ENCODE results near the gene ERICH4. TPM values are rescaled to one million over a fixed set of nuclear protein-coding genes. Genes with fewer than 3 reads are reported as not detected.

ERICH4 gene
- total RNA-seq, 2 experiments from 2014 or later, result not detected

GRCh38 chr19:41421314-41421713, 21.6 kb upstream of the ERICH4 start:
- no peak for ATAC-seq
- Mint-ChIP-seq H3K9me3 (no peaks in the 10 kb centered on the region), H3K36me3 (ENCODE audit: low read depth) (peaks cover 16% of the 10 kb centered on the region), H3K27me3 (no peaks in the 10 kb centered on the region), H3K4me1 (ENCODE audit: low read depth) (no peaks in the 10 kb centered on the region), H3K4me3 (no peak overlapping the region), H3K27ac (no peak overlapping the region)
- intact Hi-C loops (cut with micrococcal nuclease), result no loop called here
- ChIA-PET POLR2A (interaction anchor here (1.1 kb wide), 1 partner anchor 13 kb away, joined by 3 read pairs; no protein-coding TSS in a partner anchor), CTCF (no interaction called here)
- no peak for TF ChIP-seq CTCF (IDR thresholded peaks at IDR 0.05)
- DNase-seq, result no peak

GRCh38 chr19:41421973-41422372, 21.0 kb upstream of the ERICH4 start:
- no peaks in the 10 kb centered on the region for H3K9me3 Mint-ChIP-seq
- no peak overlapping the region for H3K4me3 Mint-ChIP-seq
- no peak for TF ChIP-seq CTCF (IDR thresholded peaks at IDR 0.05)
- peaks cover 15% of the 10 kb centered on the region for H3K36me3 Mint-ChIP-seq (ENCODE audit: low read depth)
- ATAC-seq (no peak), DNase-seq (no peak)
- CTCF ChIA-PET, result no interaction called here
- POLR2A ChIA-PET, result interaction anchor here (1.1 kb wide), 1 partner anchor 14 kb away, joined by 3 read pairs; no protein-coding TSS in a partner anchor
- intact Hi-C loops (cut with micrococcal nuclease), result no loop called here
- H3K27me3 Mint-ChIP-seq, result no peaks in the 10 kb centered on the region
- H3K4me1 Mint-ChIP-seq (ENCODE audit: low read depth), result peaks cover 4% of the 10 kb centered on the region
- H3K27ac Mint-ChIP-seq, result peak overlapping the region; percentile 20

GRCh38 chr19:41422456-41422855, 20.5 kb upstream of the ERICH4 start:
- intact Hi-C loops (cut with micrococcal nuclease), result no loop called here
- no peak overlapping the region for H3K27ac Mint-ChIP-seq
- TF ChIP-seq CTCF (IDR thresholded peaks at IDR 0.05), result no peak
- no peak for DNase-seq
- POLR2A ChIA-PET, result interaction anchor here (1.1 kb wide), 1 partner anchor 14 kb away, joined by 3 read pairs; no protein-coding TSS in a partner anchor
- H3K27me3 Mint-ChIP-seq, result no peaks in the 10 kb centered on the region
- peaks cover 7% of the 10 kb centered on the region for H3K4me1 Mint-ChIP-seq (ENCODE audit: low read depth)
- ATAC-seq, result no peak
- CTCF ChIA-PET, result no interaction called here
- no peaks in the 10 kb centered on the region for H3K9me3 Mint-ChIP-seq
- H3K36me3 Mint-ChIP-seq (ENCODE audit: low read depth), result peaks cover 15% of the 10 kb centered on the region
- H3K4me3 Mint-ChIP-seq, result no peak overlapping the region

GRCh38 chr19:41422955-41423354, 20.0 kb upstream of the ERICH4 start:
- no peak overlapping the region for H3K4me3 Mint-ChIP-seq
- peaks cover 12% of the 10 kb centered on the region for H3K4me1 Mint-ChIP-seq (ENCODE audit: low read depth)
- H3K27me3 Mint-ChIP-seq, result no peaks in the 10 kb centered on the region
- H3K9me3 Mint-ChIP-seq, result no peaks in the 10 kb centered on the region
- TF ChIP-seq CTCF (IDR thresholded peaks at IDR 0.05), result no peak
- intact Hi-C loops (cut with micrococcal nuclease), result no loop called here
- H3K36me3 Mint-ChIP-seq (ENCODE audit: low read depth), result peaks cover 15% of the 10 kb centered on the region
- DNase-seq, result no peak
- POLR2A ChIA-PET, result no interaction called here
- no peak overlapping the region for H3K27ac Mint-ChIP-seq
- ATAC-seq, result no peak
- CTCF ChIA-PET, result no interaction called here

- H3K27ac Mint-ChIP-seq, result peak overlapping the region; percentile 26
- ATAC-seq, result no peak
- H3K36me3 Mint-ChIP-seq (ENCODE audit: low read depth), result peaks cover 8% of the 10 kb centered on the region
- DNase-seq, result no peak
- H3K9me3 Mint-ChIP-seq, result no peaks in the 10 kb centered on the region
- H3K4me3 Mint-ChIP-seq, result no peak overlapping the region
- ChIA-PET POLR2A (interaction anchor here (1.0 to 1.5 kb wide), 3 partner anchors 17 to 59 kb away, joined by 3 read pairs; no protein-coding TSS in a partner anchor), CTCF (no interaction called here)
- intact Hi-C loops (cut with micrococcal nuclease), result no loop called here
- TF ChIP-seq CTCF (IDR thresholded peaks at IDR 0.05), result no peak
- H3K27me3 Mint-ChIP-seq, result no peaks in the 10 kb centered on the region
- H3K4me1 Mint-ChIP-seq (ENCODE audit: low read depth), result peaks cover 24% of the 10 kb centered on the region
These were observed 18.4 kb upstream of the ERICH4 start for GRCh38 chr19:41424335-41425173.
